DND-41 (cell line): ENCODE data around the gene TMPRSS3.

ENCODE experiments used
- ATAC-seq: fragments of 200-7000 bp; cut with Tn5 transposase; 3 replicates; pipeline ENCODE4 v1.9.1; 2021; ENCODE audit warnings: low read depth; ENCODE audit not compliant: insufficient read depth
- DNase-seq: peaks from one replicate; pipeline ENCODE4 v3.0.0-alpha.2; 2020
- H2AFZ ChIP-seq: 2 replicates; pipeline ENCODE4 v1.6.0; 2012; ENCODE audit warnings: low read depth, low read length
- H3K27ac ChIP-seq: 2 replicates; pipeline ENCODE4 v1.5.1; 2012; ENCODE audit warnings: low read length, inconsistent platforms
- H3K27me3 ChIP-seq: fragments of 200-600 bp; sonication (generic); 2 replicates; pipeline ENCODE4 v1.6.0; 2012; ENCODE audit warnings: low read length, mild to moderate bottlenecking, inconsistent platforms; ENCODE audit not compliant: insufficient read depth, poor library complexity
- H3K36me3 ChIP-seq: 2 replicates; pipeline ENCODE4 v1.5.1; 2012; ENCODE audit warnings: low read length, inconsistent platforms; ENCODE audit not compliant: insufficient read depth
- H3K4me1 ChIP-seq: 2 replicates; pipeline ENCODE4 v1.5.1; 2012; ENCODE audit warnings: mild to moderate bottlenecking, low read length; ENCODE audit not compliant: insufficient read depth
- H3K4me2 ChIP-seq: 2 replicates; pipeline ENCODE4 v1.6.0; 2012; ENCODE audit warnings: mild to moderate bottlenecking, moderate library complexity, low read length, inconsistent platforms; ENCODE audit not compliant: insufficient read depth
- H3K4me3 ChIP-seq, 2 experiments: fragments of 200-600 bp in 1 of 2; shearing (Covaris generic) in 1 of 2; 2 replicates each; pipeline ENCODE4 v1.5.1; 2012 to 2016; ENCODE audit warnings: inconsistent platforms in 2 of 2, low read length in 2 of 2, mild to moderate bottlenecking in 2 of 2, low read depth in 1 of 2, moderate library complexity in 1 of 2
- H3K79me2 ChIP-seq: 2 replicates; pipeline ENCODE4 v1.6.0; 2012; ENCODE audit warnings: low read length, inconsistent platforms; ENCODE audit not compliant: insufficient read depth
- H3K9ac ChIP-seq: 2 replicates; pipeline ENCODE4 v1.6.0; 2012; ENCODE audit warnings: low read depth, mild to moderate bottlenecking, inconsistent platforms, low read length, moderate library complexity
- H3K9me3 ChIP-seq: 2 replicates; pipeline ENCODE4 v1.5.1; 2012; ENCODE audit warnings: low read length, moderate library complexity, mild to moderate bottlenecking, inconsistent platforms; ENCODE audit not compliant: insufficient read depth, severe bottlenecking
- H4K20me1 ChIP-seq: 2 replicates; pipeline ENCODE4 v1.6.0; 2012; ENCODE audit warnings: low read length; ENCODE audit not compliant: insufficient read depth
- CTCF ChIP-seq: IDR thresholded peaks from 2 replicates; pipeline ENCODE4 v1.5.1; 2012; ENCODE audit warnings: borderline replicate concordance, low read length, moderate library complexity, mild to moderate bottlenecking; ENCODE audit not compliant: poor library complexity, severe bottlenecking; ENCODE audit errors: extremely low read depth
- EZH2 ChIP-seq: IDR thresholded peaks from 3 replicates; pipeline ENCODE4 v1.6.1; 2012; ENCODE audit warnings: borderline replicate concordance, low read depth, mild to moderate bottlenecking, moderate library complexity, low read length, inconsistent platforms; ENCODE audit not compliant: severe bottlenecking

Gene TMPRSS3

GRCh38 chr21:42419845-42420244 is 24.0 kb upstream of the TMPRSS3 start:
- peaks cover 74% of the 10 kb centered on the region for H3K4me1 ChIP-seq
- peak overlapping the region; percentile 61; the same call in 1 of the 2 replicates for H3K9ac ChIP-seq
- H3K4me3 ChIP-seq: no peak overlapping the region
- TF ChIP-seq CTCF (no peak), EZH2 (no peak)
- no peaks in the 10 kb centered on the region for H4K20me1 ChIP-seq
- H2AFZ ChIP-seq: no peak overlapping the region
- H3K79me2 ChIP-seq: peaks cover 28% of the 10 kb centered on the region
- ATAC-seq (no peak), DNase-seq (no peak)
- peak overlapping the region; percentile 1; the same call in 1 of the 2 replicates for H3K4me2 ChIP-seq
- H3K27me3 ChIP-seq: no peaks in the 10 kb centered on the region
- peaks cover 2% of the 10 kb centered on the region for H3K9me3 ChIP-seq
- peaks cover 87% of the 10 kb centered on the region for H3K36me3 ChIP-seq
- H3K27ac ChIP-seq: peak overlapping the region; percentile 94

GRCh38 chr21:42418886-42419285 is 23.0 kb upstream of the TMPRSS3 start:
- TF ChIP-seq CTCF (no peak), EZH2 (no peak)
- Histone ChIP-seq H3K36me3 (peaks cover 92% of the 10 kb centered on the region), H4K20me1 (no peaks in the 10 kb centered on the region), H3K27me3 (no peaks in the 10 kb centered on the region), H3K9ac (no peak overlapping the region; the same call in 1 of the 2 replicates), H3K9me3 (peaks cover 2% of the 10 kb centered on the region), H3K27ac (peak overlapping the region; percentile 94), H3K79me2 (peaks cover 31% of the 10 kb centered on the region), H3K4me3 (no peak overlapping the region), H3K4me1 (peaks cover 65% of the 10 kb centered on the region), H3K4me2 (no peak overlapping the region), H2AFZ (no peak overlapping the region)
- no peak for DNase-seq
- no peak for ATAC-seq

- peaks cover 51% of the 10 kb centered on the region for H3K4me1 ChIP-seq
- peaks cover 28% of the 10 kb centered on the region for H3K79me2 ChIP-seq
- H4K20me1 ChIP-seq: no peaks in the 10 kb centered on the region
- H3K9me3 ChIP-seq: peaks cover 2% of the 10 kb centered on the region
- no peak overlapping the region for H3K4me3 ChIP-seq
- H3K27me3 ChIP-seq: no peaks in the 10 kb centered on the region
- no peak for TF ChIP-seq CTCF
- TF ChIP-seq EZH2: no peak
- no peak overlapping the region for H2AFZ ChIP-seq
- H3K36me3 ChIP-seq: peaks cover 93% of the 10 kb centered on the region
- H3K27ac ChIP-seq: peak overlapping the region; percentile 28; the same call in 1 of the 2 replicates
- ATAC-seq (no peak), DNase-seq (no peak)
- no peak overlapping the region for H3K4me2 ChIP-seq
- no peak overlapping the region for H3K9ac ChIP-seq
Measured at GRCh38 chr21:42417533-42417932, 21.7 kb upstream of the TMPRSS3 start.
